Activated T-cell treated with anti-CD3 and anti-CD28 coated beads, Interleukin-2, amount 50 U/mL, for 72 hours (primary cell): Measurements from ENCODE around the gene IPO9. TPM values are rescaled to one million over a fixed set of nuclear protein-coding genes. Genes with fewer than 3 reads are reported as not detected.

Source experiments
- ATAC-seq, 2 donors: fragments of 150-1000 bp; cut with Tn5 transposase; replicated peaks in 1 of 2; 2 replicates each; pipeline ENCODE4 v1.10.0; 2021; ENCODE audit warnings: moderate library complexity in 2 of 2, mild to moderate bottlenecking in 1 of 2
- DNase-seq, 2 donors: peaks; one replicate each; pipeline ENCODE4 v3.0.0; 2021 to 2022; ENCODE audit warnings: mixed read lengths in 1 of 2
- H3K27ac Mint-ChIP-seq: one replicate; pipeline ENCODE4 v1.8.0; 2022; ENCODE audit warnings: mild to moderate bottlenecking, moderate library complexity, mixed read lengths
- H3K27me3 Mint-ChIP-seq: one replicate; pipeline ENCODE4 v1.8.0; 2022; ENCODE audit warnings: low read depth, mixed read lengths
- H3K36me3 Mint-ChIP-seq, 2 donors: one replicate each; pipeline ENCODE4 v1.8.0; 2022; ENCODE audit warnings: mixed read lengths in 2 of 2, mild to moderate bottlenecking in 1 of 2; ENCODE audit not compliant: insufficient read depth in 2 of 2
- H3K4me1 Mint-ChIP-seq: one replicate; pipeline ENCODE4 v1.8.0; 2022; ENCODE audit warnings: low read depth, mixed read lengths
- H3K4me3 Mint-ChIP-seq, 2 donors: one replicate each; pipeline ENCODE4 v1.8.0; 2022; ENCODE audit warnings: mild to moderate bottlenecking in 2 of 2, mixed read lengths in 2 of 2, moderate library complexity in 2 of 2
- H3K9me3 Mint-ChIP-seq, 2 donors: one replicate each; pipeline ENCODE4 v1.8.0; 2022; ENCODE audit warnings: mixed read lengths in 2 of 2
- total RNA-seq, 2 donors: library from RNA; stranded (reverse); gene quantifications; one replicate each; pipeline ENCODE4 v1.2.3, GENCODE V29; 2022

The IPO9 gene
- total RNA-seq, 2 donors from 2014 or later = 47.8 to 49.8 TPM

DNA sequence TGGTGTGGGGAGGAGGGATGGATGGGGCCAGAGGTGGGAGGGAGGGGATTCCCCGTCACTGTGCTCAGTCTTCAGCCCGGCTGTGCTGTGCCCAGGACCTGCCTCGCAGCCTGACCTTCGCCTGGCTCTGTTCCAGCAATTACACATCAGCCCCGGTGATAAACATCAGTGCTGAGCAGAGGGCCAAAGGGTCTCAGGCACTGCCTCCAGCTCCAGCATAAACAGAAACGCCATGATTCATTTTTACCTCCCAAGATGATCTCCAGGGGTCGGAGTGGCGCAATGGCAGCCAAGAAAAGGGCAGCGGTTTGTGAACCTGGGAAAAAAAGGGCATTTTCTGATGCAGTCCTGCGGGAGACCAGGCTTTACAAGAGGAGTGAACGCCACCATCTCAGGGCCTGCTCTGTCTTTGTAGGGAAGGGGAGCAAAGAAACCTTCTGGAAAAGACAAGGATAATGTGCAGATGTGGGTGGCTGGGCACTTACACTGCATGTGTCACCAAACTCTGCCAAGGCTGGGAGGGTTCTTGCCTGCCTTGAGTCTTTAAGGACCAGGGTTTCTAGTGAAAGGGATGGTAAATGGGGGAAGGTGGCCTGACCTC is 87.8 kb downstream of the IPO9 start:
- H3K9me3 Mint-ChIP-seq = no peaks in the 10 kb centered on the region
- no peaks in the 10 kb centered on the region for H3K36me3 Mint-ChIP-seq
- no peak overlapping the region for H3K4me3 Mint-ChIP-seq
- peaks cover 20% of the 10 kb centered on the region for H3K27me3 Mint-ChIP-seq
- peak in 1 of 2 donors; percentile 69 for ATAC-seq
- no peak for DNase-seq
- no peak overlapping the region for H3K27ac Mint-ChIP-seq
- H3K4me1 Mint-ChIP-seq = no peaks in the 10 kb centered on the region

DNA sequence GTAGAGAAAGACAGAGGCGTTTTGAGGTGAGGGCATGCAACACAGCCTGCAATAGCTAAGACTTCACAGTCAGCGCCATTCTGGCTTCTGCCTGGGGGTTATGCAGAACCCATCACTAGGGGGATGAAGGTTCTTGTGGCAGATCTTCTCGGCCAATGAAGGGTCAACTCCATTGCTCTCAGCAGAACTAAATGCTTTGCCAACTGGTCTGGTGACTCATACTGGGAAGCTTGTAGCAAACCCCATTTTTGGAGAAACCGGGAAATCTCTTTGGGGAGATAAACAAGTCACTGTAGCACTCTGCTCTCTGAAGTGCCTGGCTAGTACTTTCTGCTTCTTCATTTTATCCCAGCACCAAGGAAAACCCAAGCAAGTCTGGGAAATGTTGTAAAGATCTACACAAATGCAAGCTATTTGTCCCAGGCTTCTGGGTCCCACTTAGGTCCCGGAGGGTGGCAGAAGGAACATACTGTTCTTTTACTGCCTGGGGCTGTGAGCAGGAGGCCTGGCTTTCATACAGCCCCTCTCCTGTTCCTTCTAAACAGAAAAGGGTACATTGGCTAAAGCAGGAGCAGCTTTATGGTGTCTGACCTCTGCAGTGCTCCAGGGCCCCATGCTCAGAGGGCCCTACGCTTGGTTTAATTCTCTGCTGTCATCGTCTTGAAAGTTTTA is 88.5 kb downstream of the IPO9 start:
- no peak for ATAC-seq
- no peaks in the 10 kb centered on the region for H3K4me1 Mint-ChIP-seq
- no peaks in the 10 kb centered on the region for H3K9me3 Mint-ChIP-seq
- no peak overlapping the region for H3K4me3 Mint-ChIP-seq
- H3K36me3 Mint-ChIP-seq = no peaks in the 10 kb centered on the region
- no peak overlapping the region for H3K27ac Mint-ChIP-seq
- DNase-seq = no peak
- peaks cover 20% of the 10 kb centered on the region for H3K27me3 Mint-ChIP-seq

DNA sequence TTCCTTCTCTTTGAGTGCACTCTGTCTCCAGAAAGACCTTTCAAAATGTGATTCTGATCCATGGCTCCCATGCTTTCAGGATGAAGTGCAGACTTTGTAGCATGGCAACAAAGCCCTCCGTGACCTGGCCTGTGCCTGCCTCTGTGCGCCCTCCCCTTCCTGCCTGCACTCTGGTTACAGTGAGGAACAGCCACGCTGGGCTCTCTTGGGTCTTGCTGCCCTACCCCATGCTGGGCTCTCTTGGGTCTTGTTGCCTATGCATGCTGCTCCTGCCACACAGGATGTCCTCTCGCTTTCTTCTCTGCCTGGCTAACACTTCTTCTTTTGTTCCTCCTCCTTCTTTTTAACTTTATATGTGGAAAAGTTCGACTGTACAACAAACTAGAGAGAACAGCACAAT is 89.4 kb downstream of the IPO9 start:
- H3K4me3 Mint-ChIP-seq = no peak overlapping the region
- H3K4me1 Mint-ChIP-seq = no peaks in the 10 kb centered on the region
- no peak overlapping the region for H3K27ac Mint-ChIP-seq
- H3K36me3 Mint-ChIP-seq = no peaks in the 10 kb centered on the region
- ATAC-seq = no peak
- no peaks in the 10 kb centered on the region for H3K9me3 Mint-ChIP-seq
- DNase-seq = no peak
- peaks cover 20% of the 10 kb centered on the region for H3K27me3 Mint-ChIP-seq

DNA sequence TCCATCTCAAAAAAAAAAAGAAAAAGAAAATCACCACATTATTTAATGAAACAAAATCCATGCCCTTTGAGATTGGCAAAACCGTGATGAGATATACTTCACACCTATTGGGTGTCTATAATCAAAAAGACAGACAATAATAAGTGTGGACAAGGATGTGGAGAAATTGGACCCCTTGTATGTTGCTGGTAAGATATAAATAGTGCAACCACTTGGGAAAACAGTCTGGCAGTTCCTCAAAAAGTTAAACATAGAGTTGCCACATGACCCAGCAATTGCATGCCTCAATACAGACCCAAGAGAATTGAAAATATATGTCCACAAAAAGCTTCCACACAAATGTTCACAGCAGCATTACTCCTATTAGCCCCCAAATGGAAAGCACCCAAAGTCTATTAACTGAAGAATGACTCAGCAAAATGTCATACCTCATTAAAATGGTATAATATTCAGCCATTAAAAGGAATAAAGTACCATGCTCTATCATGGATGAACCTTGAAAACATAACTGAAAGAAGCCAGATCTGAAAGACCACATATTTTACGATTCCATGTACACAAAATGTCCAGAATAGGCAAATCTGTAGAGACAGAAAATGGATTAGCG is 93.1 kb downstream of the IPO9 start:
- peaks cover 19% of the 10 kb centered on the region for H3K27me3 Mint-ChIP-seq
- DNase-seq = no peak
- no peaks in the 10 kb centered on the region for H3K4me1 Mint-ChIP-seq
- H3K36me3 Mint-ChIP-seq = no peaks in the 10 kb centered on the region
- H3K9me3 Mint-ChIP-seq = no peaks in the 10 kb centered on the region
- no peak for ATAC-seq
- H3K4me3 Mint-ChIP-seq = no peak overlapping the region
- no peak overlapping the region for H3K27ac Mint-ChIP-seq

DNA sequence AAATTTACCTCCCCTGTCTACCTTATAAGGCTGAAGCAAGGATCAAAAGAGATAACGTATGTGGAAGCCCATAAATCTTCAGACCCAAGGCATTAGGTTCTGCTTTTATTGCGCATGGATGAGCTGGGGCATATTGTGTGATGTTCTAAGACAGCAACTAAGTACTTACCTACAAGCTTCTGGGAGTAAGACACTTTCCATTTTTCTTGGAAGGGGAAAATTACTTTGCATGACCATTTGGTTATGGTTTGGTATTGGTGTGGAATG is 96.3 kb downstream of the IPO9 start:
- no peaks in the 10 kb centered on the region for H3K36me3 Mint-ChIP-seq
- H3K27ac Mint-ChIP-seq = no peak overlapping the region
- H3K4me1 Mint-ChIP-seq = no peaks in the 10 kb centered on the region
- DNase-seq = no peak
- peaks cover 8% of the 10 kb centered on the region for H3K27me3 Mint-ChIP-seq
- H3K4me3 Mint-ChIP-seq = no peak overlapping the region
- no peak for ATAC-seq
- no peaks in the 10 kb centered on the region for H3K9me3 Mint-ChIP-seq

DNA sequence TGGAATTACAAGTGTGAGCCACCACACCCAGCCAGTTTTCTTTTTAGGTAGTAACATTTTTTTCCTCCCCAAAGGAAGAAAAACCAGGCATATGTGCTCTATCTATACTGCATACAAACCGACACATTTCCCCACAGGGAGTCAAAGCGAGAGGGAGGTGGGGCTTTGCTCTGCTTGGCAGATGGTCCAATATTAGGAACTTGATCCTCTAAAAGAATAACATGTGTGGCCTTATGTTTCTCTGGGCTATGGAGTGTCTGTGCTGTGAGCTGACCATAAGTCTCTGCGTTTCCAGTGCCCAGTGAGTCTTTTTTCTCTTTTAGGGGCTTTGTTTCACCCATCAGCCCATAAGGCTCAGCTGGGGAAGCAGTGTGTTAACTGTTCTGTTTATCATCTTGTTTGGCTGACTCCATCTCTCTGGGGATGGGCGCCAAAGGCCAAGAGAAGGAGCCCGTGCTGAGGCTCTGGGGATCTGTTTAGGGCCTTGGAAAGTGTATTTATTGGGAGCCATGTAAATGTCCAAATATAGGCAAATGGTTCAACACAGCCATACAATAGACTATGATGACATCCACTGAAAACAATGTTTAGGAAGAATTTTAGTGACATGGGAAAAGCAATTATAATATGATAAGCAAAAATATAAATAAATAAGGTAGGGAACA is 97.2 kb downstream of the IPO9 start:
- DNase-seq = no peak
- Mint-ChIP-seq H3K27me3 (peaks cover 8% of the 10 kb centered on the region), H3K9me3 (no peaks in the 10 kb centered on the region), H3K4me1 (no peaks in the 10 kb centered on the region), H3K4me3 (no peak overlapping the region), H3K27ac (no peak overlapping the region), H3K36me3 (no peaks in the 10 kb centered on the region)
- ATAC-seq = no peak

DNA sequence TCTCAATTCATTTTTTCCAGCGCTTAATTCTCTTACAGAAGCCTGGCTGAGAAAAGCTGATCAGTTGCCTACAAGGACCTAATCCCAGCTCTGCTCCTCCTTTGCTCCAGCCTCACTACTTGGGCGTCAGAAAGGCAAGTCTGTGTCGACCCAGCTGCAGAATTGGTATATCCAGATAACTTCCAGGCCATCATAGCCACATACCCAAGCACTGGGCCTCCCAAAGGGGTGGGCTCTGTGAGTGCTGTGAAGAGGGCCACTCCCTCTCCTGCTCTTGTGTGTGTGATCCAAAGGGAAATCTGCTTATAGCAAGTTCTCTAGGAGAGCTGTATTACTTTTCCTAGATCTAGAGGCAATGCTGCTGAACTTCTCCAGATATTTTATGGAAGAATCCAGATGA is 99.3 kb downstream of the IPO9 start:
- no peak overlapping the region for H3K4me3 Mint-ChIP-seq
- ATAC-seq = no peak

DNA sequence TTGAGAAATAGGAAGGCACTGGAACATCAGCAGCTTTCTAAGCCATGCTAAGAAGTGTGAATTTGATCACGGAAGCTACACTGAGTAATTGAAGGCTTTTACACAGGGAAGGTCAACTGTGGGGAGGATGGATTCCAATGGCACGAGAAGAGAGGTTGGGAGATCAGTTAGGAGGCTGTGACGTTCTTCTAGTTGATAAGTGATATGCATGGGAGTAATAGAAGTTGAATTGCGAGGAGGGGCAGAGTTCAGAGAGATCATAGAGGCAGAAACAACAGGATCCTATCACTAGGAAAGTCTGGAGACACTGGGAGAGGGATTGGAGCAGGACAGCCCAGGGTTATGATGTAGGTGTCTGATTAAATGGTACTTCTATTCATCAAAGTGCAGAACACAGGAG is 101.2 kb downstream of the IPO9 start:
- H3K27ac Mint-ChIP-seq = no peak overlapping the region
- no peaks in the 10 kb centered on the region for H3K36me3 Mint-ChIP-seq
- DNase-seq (no peak), ATAC-seq (no peak)
- no peaks in the 10 kb centered on the region for H3K4me1 Mint-ChIP-seq
- peaks cover 19% of the 10 kb centered on the region for H3K27me3 Mint-ChIP-seq
- no peaks in the 10 kb centered on the region for H3K9me3 Mint-ChIP-seq
- H3K4me3 Mint-ChIP-seq = no peak overlapping the region

More for the DNA sequence above, 99.3 kb downstream of the IPO9 start:
- no peaks in the 10 kb centered on the region for H3K9me3 Mint-ChIP-seq
- no peaks in the 10 kb centered on the region for H3K36me3 Mint-ChIP-seq
- peaks cover 8% of the 10 kb centered on the region for H3K27me3 Mint-ChIP-seq
- no peaks in the 10 kb centered on the region for H3K4me1 Mint-ChIP-seq
- no peak for DNase-seq
- H3K27ac Mint-ChIP-seq = no peak overlapping the region

DNA sequence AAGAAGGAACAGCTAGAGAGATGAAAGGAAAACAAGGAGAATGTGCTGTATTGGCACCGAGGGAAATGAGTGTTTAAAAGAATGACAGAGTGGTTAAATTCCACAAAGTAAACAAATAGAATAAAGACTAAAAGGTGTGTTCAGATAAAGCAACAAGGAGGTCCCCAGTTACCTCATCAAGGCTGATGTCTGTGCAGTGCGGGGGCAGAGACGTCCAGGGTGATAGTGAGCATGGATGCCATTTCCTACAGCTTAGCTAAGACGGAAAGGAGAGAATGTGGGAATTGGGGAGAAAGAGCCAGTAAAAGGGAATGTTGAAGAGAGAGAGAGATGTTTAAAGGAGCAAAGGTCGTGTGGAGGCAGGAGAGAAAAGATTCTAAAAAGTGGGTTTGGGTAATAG is 101.8 kb downstream of the IPO9 start:
- Mint-ChIP-seq H3K36me3 (no peaks in the 10 kb centered on the region), H3K9me3 (no peaks in the 10 kb centered on the region), H3K4me1 (no peaks in the 10 kb centered on the region), H3K27me3 (peaks cover 20% of the 10 kb centered on the region), H3K4me3 (no peak overlapping the region), H3K27ac (no peak overlapping the region)
- no peak for ATAC-seq
- DNase-seq = no peak

Other genes with a start within 250 kb of the IPO9 start
- under 1 TPM; 0.94 to 0.97 TPM for gene SHISA4, start 59.7 kb downstream of the IPO9 start, total RNA-seq
- gene LMOD1, start 117.4 kb downstream of the IPO9 start, total RNA-seq = not detected
- gene TIMM17A, start 126.3 kb downstream of the IPO9 start, total RNA-seq = 10 to 100 TPM; 34.4 to 40.1 TPM
- gene RNPEP, start 153.5 kb downstream of the IPO9 start, total RNA-seq = 10 to 100 TPM; 43.2 to 46.4 TPM
- under 1 TPM; 0.22 to 0.76 TPM for gene ELF3, start 181.4 kb downstream of the IPO9 start, total RNA-seq